GM19025 (cell line): Measurements from ENCODE around the gene MPRIP.
"Not testable (repeated sequence)": the region's sequence is repeated elsewhere in the genome, so short reads cannot be mapped to it uniquely, and the experiment has no call there.

ENCODE experiments used
- ATAC-seq: cut with Tn5 transposase; IDR thresholded peaks from one replicate; pipeline ENCODE4 v1.9.1; 2021; ENCODE audit warnings: mild to moderate bottlenecking, low read depth, moderate library complexity; ENCODE audit not compliant: unreplicated experiment

Gene MPRIP

GRCh38 chr17:17176341-17176740 lies 134.1 kb downstream of the MPRIP start:
- ATAC-seq: no peak

- ATAC-seq: no peak
These were observed 134.9 kb downstream of the MPRIP start for GRCh38 chr17:17177176-17177575.

- ATAC-seq: peak; percentile 50
These were observed 137.1 kb downstream of the MPRIP start for GRCh38 chr17:17179371-17179827.

- no peak for ATAC-seq
These were observed 137.9 kb downstream of the MPRIP start for GRCh38 chr17:17180141-17180603.

- no peak for ATAC-seq
These were observed 138.7 kb downstream of the MPRIP start for GRCh38 chr17:17180741-17181525.

- no peak for ATAC-seq
These were observed 139.7 kb downstream of the MPRIP start for GRCh38 chr17:17181666-17182597.

- no peak for ATAC-seq
These were observed 140.4 kb downstream of the MPRIP start for GRCh38 chr17:17182598-17183136.

GRCh38 chr17:17183744-17184143 lies 141.5 kb downstream of the MPRIP start:
- no peak for ATAC-seq

GRCh38 chr17:17184985-17185757 lies 142.9 kb downstream of the MPRIP start:
- ATAC-seq: not testable (repeated sequence)

GRCh38 chr17:17186051-17186450 lies 143.8 kb downstream of the MPRIP start:
- ATAC-seq: no peak

- no peak for ATAC-seq
These were observed 144.6 kb downstream of the MPRIP start for GRCh38 chr17:17186551-17187505.

GRCh38 chr17:17188586-17188985 lies 146.3 kb downstream of the MPRIP start:
- ATAC-seq: no peak

- no peak for ATAC-seq
These were observed 147.3 kb downstream of the MPRIP start for GRCh38 chr17:17189559-17189958.

- ATAC-seq: no peak
These were observed 147.9 kb downstream of the MPRIP start for GRCh38 chr17:17190188-17190587.

GRCh38 chr17:17191346-17191792 lies 149.1 kb downstream of the MPRIP start:
- ATAC-seq: no peak

- no peak for ATAC-seq
These were observed 149.7 kb downstream of the MPRIP start for GRCh38 chr17:17191961-17192381.

GRCh38 chr17:17195466-17195865 lies 153.2 kb downstream of the MPRIP start:
- not testable (repeated sequence) for ATAC-seq

GRCh38 chr17:17196776-17197175 lies 154.5 kb downstream of the MPRIP start:
- no peak for ATAC-seq

- no peak for ATAC-seq
These were observed 156.0 kb downstream of the MPRIP start for GRCh38 chr17:17198281-17198680.
